Activated T-helper 17 cell treated with anti-CD3 and anti-CD28 coated beads, Interleukin-2, amount 50 U/mL, for 72 hours (primary cell): Measurements from ENCODE around the gene ZBTB24. TPM values are rescaled to one million over a fixed set of nuclear protein-coding genes. Genes with fewer than 3 reads are reported as not detected.

Experiments
- ATAC-seq: fragments of 150-1000 bp; cut with Tn5 transposase; replicated peaks from 2 replicates; pipeline ENCODE4 v1.10.0; 2021; ENCODE audit warnings: mild to moderate bottlenecking, moderate library complexity
- H3K27ac Mint-ChIP-seq: one replicate; pipeline ENCODE4 v1.8.0; 2022; ENCODE audit warnings: mixed read lengths
- H3K27me3 Mint-ChIP-seq: one replicate; pipeline ENCODE4 v1.8.0; 2022; ENCODE audit warnings: mixed read lengths
- H3K36me3 Mint-ChIP-seq: one replicate; pipeline ENCODE4 v1.8.0; 2022; ENCODE audit warnings: low read depth, mild to moderate bottlenecking, mixed read lengths
- H3K4me1 Mint-ChIP-seq: one replicate; pipeline ENCODE4 v1.8.0; 2022; ENCODE audit warnings: mixed read lengths
- H3K4me3 Mint-ChIP-seq: one replicate; pipeline ENCODE4 v1.8.0; 2022; ENCODE audit warnings: mild to moderate bottlenecking, mixed read lengths
- H3K9me3 Mint-ChIP-seq: one replicate; pipeline ENCODE4 v1.8.0; 2022; ENCODE audit warnings: mixed read lengths
- total RNA-seq, 2 donors: library from RNA; stranded (reverse); gene quantifications; one replicate each; pipeline ENCODE4 v1.2.3, GENCODE V29; 2022

Gene ZBTB24
- total RNA-seq, 2 donors from 2014 or later, result 11.0 to 11.4 TPM

GRCh38 chr6:109445382-109445781 lies 37.6 kb downstream of the ZBTB24 start:
- Mint-ChIP-seq H3K27me3 (no peaks in the 10 kb centered on the region), H3K27ac (peak overlapping the region; percentile 75)

GRCh38 chr6:109443425-109443950 lies 39.5 kb downstream of the ZBTB24 start:
- Mint-ChIP-seq H3K9me3 (no peaks in the 10 kb centered on the region), H3K4me1 (peaks cover 21% of the 10 kb centered on the region), H3K36me3 (peaks cover 42% of the 10 kb centered on the region), H3K4me3 (no peak overlapping the region), H3K27me3 (no peaks in the 10 kb centered on the region), H3K27ac (no peak overlapping the region)
- ATAC-seq, result no peak

More at GRCh38 chr6:109445382-109445781, 37.6 kb downstream of the ZBTB24 start:
- ATAC-seq, result no peak
- no peak overlapping the region for H3K4me3 Mint-ChIP-seq
- peaks cover 30% of the 10 kb centered on the region for H3K4me1 Mint-ChIP-seq
- H3K36me3 Mint-ChIP-seq, result peaks cover 49% of the 10 kb centered on the region
- H3K9me3 Mint-ChIP-seq, result no peaks in the 10 kb centered on the region

- no peaks in the 10 kb centered on the region for H3K27me3 Mint-ChIP-seq
- H3K4me1 Mint-ChIP-seq, result peaks cover 15% of the 10 kb centered on the region
- H3K27ac Mint-ChIP-seq, result peak overlapping the region; percentile 48
- H3K36me3 Mint-ChIP-seq, result peaks cover 42% of the 10 kb centered on the region
- H3K9me3 Mint-ChIP-seq, result no peaks in the 10 kb centered on the region
- no peak for ATAC-seq
- H3K4me3 Mint-ChIP-seq, result peak overlapping the region; percentile 92
These were observed 40.6 kb downstream of the ZBTB24 start for GRCh38 chr6:109442393-109442924.

- peaks cover 12% of the 10 kb centered on the region for H3K4me1 Mint-ChIP-seq
- H3K27ac Mint-ChIP-seq, result peak overlapping the region; percentile 90
- ATAC-seq, result peak; percentile 33
- no peaks in the 10 kb centered on the region for H3K27me3 Mint-ChIP-seq
- H3K4me3 Mint-ChIP-seq, result peak overlapping the region; percentile 92
- no peaks in the 10 kb centered on the region for H3K9me3 Mint-ChIP-seq
- peaks cover 36% of the 10 kb centered on the region for H3K36me3 Mint-ChIP-seq
These were observed 41.8 kb downstream of the ZBTB24 start for GRCh38 chr6:109441069-109441816.

GRCh38 chr6:109440331-109441068 lies 42.5 kb downstream of the ZBTB24 start, which contains the start of the genes PPIL6 and SMPD2:
Gene PPIL6, minus strand, starts transcription at chr6:109440628. Its CDS starts 38 bp downstream, at chr6:109440590.
Gene SMPD2, plus strand, starts transcription at chr6:109440724. Its CDS starts 398 bp downstream, at chr6:109441122.
- ATAC-seq, result peak; percentile 93
- Mint-ChIP-seq H3K36me3 (peaks cover 28% of the 10 kb centered on the region), H3K9me3 (no peaks in the 10 kb centered on the region), H3K27ac (peak within 1 kb of the TSS; percentile 90), H3K27me3 (no peaks in the 10 kb centered on the region), H3K4me1 (peaks cover 11% of the 10 kb centered on the region), H3K4me3 (peak within 1 kb of the TSS; percentile 92)

- H3K36me3 Mint-ChIP-seq, result no peaks in the 10 kb centered on the region
- H3K9me3 Mint-ChIP-seq, result no peaks in the 10 kb centered on the region
- no peaks in the 10 kb centered on the region for H3K4me1 Mint-ChIP-seq
- no peaks in the 10 kb centered on the region for H3K27me3 Mint-ChIP-seq
- H3K27ac Mint-ChIP-seq, result no peak overlapping the region
- H3K4me3 Mint-ChIP-seq, result no peak overlapping the region
- ATAC-seq, result no peak
These were observed 47.0 kb downstream of the ZBTB24 start for GRCh38 chr6:109436041-109436440.

- ATAC-seq, result no peak
- H3K36me3 Mint-ChIP-seq, result no peaks in the 10 kb centered on the region
- no peaks in the 10 kb centered on the region for H3K9me3 Mint-ChIP-seq
- H3K27ac Mint-ChIP-seq, result no peak overlapping the region
- no peaks in the 10 kb centered on the region for H3K27me3 Mint-ChIP-seq
- H3K4me3 Mint-ChIP-seq, result no peak overlapping the region
- H3K4me1 Mint-ChIP-seq, result no peaks in the 10 kb centered on the region
These were observed 48.6 kb downstream of the ZBTB24 start for GRCh38 chr6:109434456-109434855.

- H3K27me3 Mint-ChIP-seq, result peaks cover 6% of the 10 kb centered on the region
- H3K9me3 Mint-ChIP-seq, result no peaks in the 10 kb centered on the region
- no peaks in the 10 kb centered on the region for H3K36me3 Mint-ChIP-seq
- H3K4me3 Mint-ChIP-seq, result no peak overlapping the region
- H3K4me1 Mint-ChIP-seq, result no peaks in the 10 kb centered on the region
- no peak overlapping the region for H3K27ac Mint-ChIP-seq
- no peak for ATAC-seq
These were observed 53.5 kb downstream of the ZBTB24 start for GRCh38 chr6:109429496-109429895.

GRCh38 chr6:109428889-109429477 lies 54.0 kb downstream of the ZBTB24 start:
- ATAC-seq, result no peak
- H3K4me3 Mint-ChIP-seq, result no peak overlapping the region
- H3K4me1 Mint-ChIP-seq, result no peaks in the 10 kb centered on the region

GRCh38 chr6:109424946-109425345 lies 58.1 kb downstream of the ZBTB24 start:
- Mint-ChIP-seq H3K36me3 (no peaks in the 10 kb centered on the region), H3K9me3 (no peaks in the 10 kb centered on the region), H3K27me3 (peaks cover 6% of the 10 kb centered on the region), H3K4me3 (no peak overlapping the region), H3K27ac (no peak overlapping the region), H3K4me1 (no peaks in the 10 kb centered on the region)
- ATAC-seq, result no peak

More at GRCh38 chr6:109428889-109429477, 54.0 kb downstream of the ZBTB24 start:
- H3K36me3 Mint-ChIP-seq, result no peaks in the 10 kb centered on the region
- H3K27me3 Mint-ChIP-seq, result peaks cover 6% of the 10 kb centered on the region
- no peak overlapping the region for H3K27ac Mint-ChIP-seq
- H3K9me3 Mint-ChIP-seq, result no peaks in the 10 kb centered on the region

GRCh38 chr6:109421184-109421583 lies 61.8 kb downstream of the ZBTB24 start:
- H3K36me3 Mint-ChIP-seq, result no peaks in the 10 kb centered on the region
- no peak for ATAC-seq
- H3K27me3 Mint-ChIP-seq, result no peaks in the 10 kb centered on the region
- H3K27ac Mint-ChIP-seq, result no peak overlapping the region
- H3K4me1 Mint-ChIP-seq, result no peaks in the 10 kb centered on the region
- H3K4me3 Mint-ChIP-seq, result no peak overlapping the region
- H3K9me3 Mint-ChIP-seq, result no peaks in the 10 kb centered on the region

- Mint-ChIP-seq H3K9me3 (no peaks in the 10 kb centered on the region), H3K27me3 (no peaks in the 10 kb centered on the region), H3K27ac (no peak overlapping the region), H3K36me3 (no peaks in the 10 kb centered on the region), H3K4me1 (no peaks in the 10 kb centered on the region), H3K4me3 (no peak overlapping the region)
- no peak for ATAC-seq
These were observed 62.3 kb downstream of the ZBTB24 start for GRCh38 chr6:109420751-109421150.

GRCh38 chr6:109417646-109418045 lies 65.4 kb downstream of the ZBTB24 start:
- no peaks in the 10 kb centered on the region for H3K36me3 Mint-ChIP-seq
- H3K4me3 Mint-ChIP-seq, result no peak overlapping the region
- H3K9me3 Mint-ChIP-seq, result no peaks in the 10 kb centered on the region
- ATAC-seq, result no peak
- no peak overlapping the region for H3K27ac Mint-ChIP-seq
- H3K27me3 Mint-ChIP-seq, result no peaks in the 10 kb centered on the region
- no peaks in the 10 kb centered on the region for H3K4me1 Mint-ChIP-seq
